SIG-M5 (cell line): Measurements from ENCODE around the gene SKIC2.
"Not testable (repeated sequence)": the region's sequence is repeated elsewhere in the genome, so short reads cannot be mapped to it uniquely, and the experiment has no call there.

Experiments used
- DNase-seq: peaks from one replicate; lab custom pipeline; 2025; lab: John Stamatoyannopoulos, UW

The SKIC2 gene

DNA sequence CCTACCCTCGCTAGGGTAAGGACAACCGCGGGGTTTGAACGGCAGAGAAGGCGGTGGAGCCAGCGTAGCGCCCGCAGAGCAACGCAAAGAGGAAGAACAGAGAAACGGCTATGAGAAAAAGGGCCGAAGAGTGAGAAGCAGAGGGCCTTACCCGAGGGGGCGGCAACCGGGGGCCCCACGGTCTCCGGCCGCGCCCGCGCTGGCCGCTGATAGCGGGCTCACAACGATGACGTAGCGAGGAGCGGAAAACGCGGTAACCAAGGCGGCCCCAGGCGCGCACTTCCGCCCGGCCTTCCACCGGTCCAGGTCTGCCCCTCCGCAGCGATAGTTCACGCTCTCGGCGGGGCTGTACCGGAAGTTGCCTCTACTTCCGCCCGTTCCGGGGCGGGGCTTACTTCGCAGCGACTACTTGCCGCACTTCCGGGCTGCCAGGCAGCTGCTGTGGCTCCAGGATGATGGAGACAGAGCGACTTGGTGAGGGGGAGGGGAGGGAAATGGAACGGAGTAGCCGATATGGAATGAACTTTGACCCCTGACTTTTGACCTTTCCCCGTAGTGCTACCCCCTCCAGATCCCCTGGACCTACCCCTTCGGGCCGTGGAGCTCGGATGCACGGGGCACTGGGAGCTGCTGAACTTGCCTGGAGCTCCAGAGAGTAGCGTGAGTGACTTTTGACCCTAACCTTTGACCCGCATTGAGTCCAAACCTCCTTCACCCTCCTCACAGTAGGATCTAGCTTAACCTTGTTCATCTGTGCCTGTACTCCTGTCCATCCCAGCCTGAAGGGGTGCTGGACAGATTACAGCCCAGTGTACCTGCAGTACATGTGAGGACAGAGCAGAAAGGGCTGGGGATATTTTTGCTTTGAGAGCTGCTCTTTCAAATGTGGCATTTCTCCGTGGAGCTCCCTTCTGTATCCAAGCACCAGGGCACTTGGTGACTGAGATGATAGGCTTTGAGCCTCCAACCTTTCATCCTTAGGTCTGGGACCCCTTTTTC is at the start of gene SKIC2, which contains the start of gene NELFE:
Gene SKIC2 (plus strand): TSS at position 435 of the 999 bp plus-strand sequence. CDS start 18 bp downstream, at position 453.
Gene NELFE (minus strand): TSS at position 231 of the 999 bp plus-strand sequence. CDS start 525 bp downstream, outside the sequence.
- peak; percentile 64 for DNase-seq

DNA sequence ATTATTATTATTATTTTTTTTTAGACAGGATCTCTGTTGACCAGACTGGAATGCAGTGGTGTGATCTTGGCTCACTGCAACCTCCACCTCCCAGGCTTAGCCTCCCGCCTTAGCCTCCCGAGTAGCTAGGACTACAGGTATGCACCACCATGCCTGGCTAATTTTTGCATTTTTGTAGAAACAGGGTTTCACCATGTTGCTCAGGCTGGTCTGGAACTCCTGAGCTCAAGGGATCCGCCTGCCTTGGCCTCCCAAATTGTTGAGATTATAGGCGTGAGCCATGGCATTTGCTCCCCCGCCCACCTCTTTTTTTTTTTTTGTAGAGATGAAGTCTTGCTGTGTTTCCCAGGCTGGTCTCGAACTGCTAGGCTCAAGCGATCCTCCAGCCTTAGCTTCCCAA is 49.7 kb upstream of the SKIC2 start:
- not testable (repeated sequence) for DNase-seq

DNA sequence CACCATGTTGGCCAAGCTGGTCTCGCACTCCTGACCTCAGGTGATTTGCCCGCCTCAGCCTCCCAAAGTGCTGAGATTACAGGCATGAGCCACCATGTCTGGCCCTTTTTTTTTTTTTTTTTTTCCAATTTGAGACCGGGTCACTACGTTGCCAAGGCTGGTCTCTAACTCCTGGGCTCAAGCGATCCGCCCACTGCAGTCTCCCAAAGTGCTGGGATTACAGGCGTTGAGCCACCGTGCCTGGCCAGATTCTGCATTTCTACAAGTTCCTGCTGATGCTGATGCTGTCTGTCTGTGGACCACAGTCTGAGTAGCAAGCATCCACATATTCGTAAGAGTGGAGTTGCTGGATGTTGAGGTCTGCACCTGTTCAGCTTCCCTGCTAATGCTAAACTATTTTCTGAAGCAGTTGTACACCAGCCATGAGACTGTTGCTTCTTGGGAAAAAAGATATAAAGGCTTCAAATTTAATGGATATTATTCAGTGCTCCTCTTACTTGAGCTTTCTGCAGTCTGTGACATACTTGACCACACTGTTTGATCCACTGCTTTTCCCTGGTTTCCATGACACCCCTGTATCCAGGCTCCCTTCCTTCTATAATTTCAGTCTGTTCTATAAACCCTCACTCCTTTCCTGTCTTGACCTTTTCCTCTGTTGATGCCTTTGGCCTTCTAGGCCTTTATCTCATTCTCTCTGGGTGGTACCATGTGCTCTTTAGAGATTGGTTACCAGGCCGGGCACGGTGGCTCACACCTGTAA is 47.0 kb upstream of the SKIC2 start:
- DNase-seq: no peak

DNA sequence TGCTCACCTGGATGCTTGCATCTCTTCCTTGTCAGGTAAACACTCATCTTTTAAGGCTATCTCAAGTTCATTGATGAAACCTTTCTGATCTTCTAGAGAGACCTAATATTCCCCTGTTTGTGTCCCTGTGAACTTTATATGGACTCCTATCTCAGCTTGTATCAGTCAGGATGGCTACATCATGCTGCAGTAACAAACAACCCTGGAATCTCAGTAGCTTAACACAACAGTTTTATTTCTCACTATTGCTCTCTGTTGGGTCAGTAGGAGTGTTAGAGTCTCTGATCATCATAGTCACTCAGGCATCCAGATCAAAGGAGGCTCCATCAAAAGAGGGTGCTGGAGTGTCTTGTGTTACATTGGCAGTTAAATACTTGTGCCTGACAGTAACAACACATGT is 43.6 kb upstream of the SKIC2 start:
- no peak for DNase-seq

- no peak for DNase-seq
Observed at GRCh38 chr6:31915756-31916155, 43.2 kb upstream of the SKIC2 start.

GRCh38 chr6:31918069-31918720 is 40.8 kb upstream of the SKIC2 start:
- no peak for DNase-seq

DNA sequence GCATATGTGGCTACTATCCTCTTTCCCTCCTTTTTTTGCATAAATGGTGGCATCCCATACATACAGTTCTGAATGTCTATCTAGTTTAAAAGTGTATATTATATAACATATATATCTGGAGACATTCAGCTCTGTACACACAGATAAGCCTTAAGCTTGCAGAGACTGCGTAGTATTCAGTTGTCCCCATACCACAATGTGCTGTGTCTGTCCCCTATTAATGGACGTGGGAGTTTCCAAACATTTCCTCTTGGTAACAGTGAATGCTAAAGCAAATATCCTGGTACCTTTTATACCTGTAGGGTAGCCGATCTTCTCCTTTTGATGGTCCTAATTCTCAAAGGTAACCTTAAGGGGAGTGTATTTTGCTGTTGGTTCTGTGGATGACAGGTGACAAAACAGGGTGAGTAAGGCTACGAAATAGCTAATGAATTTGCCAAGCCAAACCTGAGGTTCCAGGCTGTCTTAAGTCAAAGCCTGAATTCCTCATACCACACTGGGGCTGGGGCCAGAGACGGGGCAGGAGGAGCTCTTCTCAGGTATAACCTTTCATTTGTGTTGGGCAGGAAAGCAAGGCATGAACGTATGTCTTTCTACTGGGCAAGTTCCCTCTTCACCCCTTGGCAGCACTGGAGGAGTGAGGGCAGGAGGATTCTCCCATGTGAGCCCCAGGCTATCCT is 39.2 kb upstream of the SKIC2 start:
- DNase-seq: no peak

GRCh38 chr6:31920811-31921210 is 38.2 kb upstream of the SKIC2 start:
- DNase-seq: no peak

DNA sequence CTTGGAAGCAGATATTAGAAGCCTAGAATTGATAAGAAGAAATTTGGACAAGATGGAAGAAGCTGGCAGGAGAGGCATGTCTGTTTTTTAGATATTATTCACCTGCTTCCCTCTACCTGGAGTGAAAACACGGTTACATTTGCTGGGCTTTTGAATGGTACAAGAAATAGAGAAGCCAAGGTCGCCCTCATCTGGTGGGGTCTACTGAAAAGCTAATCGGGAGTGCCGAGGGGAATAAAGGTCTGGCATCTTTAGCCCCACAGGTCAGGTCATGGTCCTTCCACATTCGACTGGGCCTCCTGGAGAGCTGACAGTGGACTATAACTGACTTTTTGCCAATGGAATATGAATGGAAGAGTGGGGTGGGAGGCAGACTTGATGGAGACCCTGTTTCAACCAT is 36.0 kb upstream of the SKIC2 start:
- no peak for DNase-seq

- DNase-seq: no peak
Observed at GRCh38 chr6:31927242-31927862, 31.6 kb upstream of the SKIC2 start, which contains the start of gene C2. Gene C2 (plus strand): TSS chr6:31927717. CDS start chr6:31927753, 36 bp downstream.

GRCh38 chr6:31927863-31928671 is 30.9 kb upstream of the SKIC2 start:
- DNase-seq: no peak

- DNase-seq: no peak
Observed at GRCh38 chr6:31928672-31928939, 30.4 kb upstream of the SKIC2 start.

GRCh38 chr6:31930962-31931361 is 28.0 kb upstream of the SKIC2 start:
- DNase-seq: no peak

DNA sequence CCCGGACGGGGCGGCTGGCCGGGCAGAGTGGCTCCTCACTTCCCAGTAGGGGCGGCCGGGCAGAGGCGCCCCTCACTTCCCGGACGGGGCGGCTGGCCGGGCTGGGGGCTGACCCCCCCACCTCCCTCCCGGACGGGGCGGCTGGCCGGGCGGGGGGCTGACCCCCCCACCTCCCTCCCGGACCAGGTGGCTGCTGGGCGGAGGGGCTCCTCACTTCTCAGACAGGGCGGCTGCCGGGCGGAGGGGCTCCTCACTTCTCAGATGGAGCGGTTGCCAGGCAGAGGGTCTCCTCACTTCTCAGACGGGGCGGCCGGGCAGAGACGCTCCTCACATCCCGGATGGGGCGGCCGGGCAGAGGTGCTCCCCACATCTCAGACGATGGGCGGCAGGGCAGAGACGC is 26.8 kb upstream of the SKIC2 start:
- DNase-seq: not testable (repeated sequence)

DNA sequence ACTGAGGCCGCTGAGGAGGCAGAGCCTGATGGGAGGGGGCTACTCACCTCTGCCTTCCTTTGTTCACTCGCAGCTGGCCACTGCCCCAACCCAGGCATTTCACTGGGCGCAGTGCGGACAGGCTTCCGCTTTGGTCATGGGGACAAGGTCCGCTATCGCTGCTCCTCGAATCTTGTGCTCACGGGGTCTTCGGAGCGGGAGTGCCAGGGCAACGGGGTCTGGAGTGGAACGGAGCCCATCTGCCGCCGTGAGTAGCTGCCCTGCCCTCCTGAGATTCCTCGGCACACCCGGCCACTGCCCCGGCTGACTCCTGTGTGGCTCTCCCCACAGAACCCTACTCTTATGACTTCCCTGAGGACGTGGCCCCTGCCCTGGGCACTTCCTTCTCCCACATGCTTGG is 25.4 kb upstream of the SKIC2 start:
- DNase-seq: no peak

- no peak for DNase-seq
Observed at GRCh38 chr6:31935021-31935420, 24.0 kb upstream of the SKIC2 start.

DNA sequence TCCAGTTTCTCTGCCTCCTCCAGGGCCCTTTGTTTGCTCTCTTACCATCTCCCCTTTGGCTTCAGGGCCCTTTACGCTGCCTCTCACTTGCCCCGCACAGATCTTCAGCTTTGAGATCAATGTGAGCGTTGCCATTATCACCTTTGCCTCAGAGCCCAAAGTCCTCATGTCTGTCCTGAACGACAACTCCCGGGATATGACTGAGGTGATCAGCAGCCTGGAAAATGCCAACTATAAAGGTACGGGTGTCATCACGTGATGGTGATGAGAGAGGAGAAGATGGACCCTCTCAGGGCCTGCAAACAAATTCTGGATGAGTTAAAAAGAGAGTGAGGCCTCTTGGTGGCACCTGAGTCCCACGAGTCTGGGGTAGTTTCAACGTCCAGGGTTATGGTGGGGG is 23.2 kb upstream of the SKIC2 start:
- DNase-seq: no peak

GRCh38 chr6:31940256-31940664 is 18.7 kb upstream of the SKIC2 start:
- DNase-seq: no peak

DNA sequence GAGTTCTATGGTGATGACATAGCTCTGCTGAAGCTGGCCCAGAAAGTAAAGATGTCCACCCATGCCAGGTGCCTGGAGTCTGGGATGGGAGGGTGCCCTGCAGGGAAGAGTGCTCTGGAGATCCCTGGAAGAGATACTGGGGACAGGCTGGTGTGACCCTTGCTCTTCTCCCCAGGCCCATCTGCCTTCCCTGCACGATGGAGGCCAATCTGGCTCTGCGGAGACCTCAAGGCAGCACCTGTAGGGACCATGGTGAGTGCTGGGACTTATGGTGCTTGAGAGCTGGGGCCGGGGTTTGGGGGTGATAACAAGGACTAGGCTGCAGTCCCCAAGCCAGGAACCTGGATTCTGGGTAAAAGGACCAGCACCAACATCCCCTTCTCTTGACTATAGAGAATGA is 15.2 kb upstream of the SKIC2 start:
- DNase-seq: no peak

DNA sequence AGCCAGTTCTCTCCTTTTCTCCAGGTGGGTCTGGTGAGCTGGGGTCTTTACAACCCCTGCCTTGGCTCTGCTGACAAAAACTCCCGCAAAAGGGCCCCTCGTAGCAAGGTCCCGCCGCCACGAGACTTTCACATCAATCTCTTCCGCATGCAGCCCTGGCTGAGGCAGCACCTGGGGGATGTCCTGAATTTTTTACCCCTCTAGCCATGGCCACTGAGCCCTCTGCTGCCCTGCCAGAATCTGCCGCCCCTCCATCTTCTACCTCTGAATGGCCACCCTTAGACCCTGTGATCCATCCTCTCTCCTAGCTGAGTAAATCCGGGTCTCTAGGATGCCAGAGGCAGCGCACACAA is 13.8 kb upstream of the SKIC2 start:
- DNase-seq: no peak
